HG03342 (cell line): ENCODE results near the gene DCBLD1.
A peak's percentile ranks its signal among the peaks of the same experiment; 100 is the strongest.
"Not testable (repeated sequence)": the region's sequence is repeated elsewhere in the genome, so short reads cannot be mapped to it uniquely, and the experiment has no call there.

Experiments used
- ATAC-seq: cut with Tn5 transposase; IDR thresholded peaks from one replicate; pipeline ENCODE4 v1.9.1; 2021; ENCODE audit warnings: mild to moderate bottlenecking, moderate library complexity; ENCODE audit not compliant: unreplicated experiment

Gene DCBLD1

DNA sequence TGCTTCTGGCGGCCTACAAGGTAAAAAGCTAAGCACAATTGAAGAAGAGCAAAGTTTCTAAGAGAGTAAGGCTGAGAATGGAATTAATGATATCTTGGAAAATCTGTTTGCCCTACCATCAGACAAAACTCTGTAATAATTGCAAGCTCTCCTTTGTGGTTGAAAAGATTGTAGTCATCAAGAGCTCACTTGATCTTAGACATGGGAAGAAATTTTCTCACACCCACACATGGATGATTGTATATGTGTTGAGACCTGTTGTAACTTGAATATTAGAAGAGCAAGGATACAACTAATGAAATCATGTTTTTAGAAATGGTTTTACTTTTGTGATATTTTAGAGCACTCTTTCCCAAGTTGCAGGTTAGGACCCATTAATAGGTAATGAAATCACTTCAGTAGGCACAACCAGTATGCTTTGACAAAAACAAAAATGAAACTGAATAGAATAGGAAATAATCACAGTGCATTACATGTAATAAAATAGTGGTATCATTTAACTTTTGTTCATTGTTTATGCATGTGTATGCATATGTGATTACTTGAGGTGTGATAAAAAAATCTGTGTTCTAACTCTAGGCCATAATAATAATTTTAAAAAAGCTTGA is 14.0 kb downstream of the DCBLD1 start:
- peak; percentile 46 for ATAC-seq

DNA sequence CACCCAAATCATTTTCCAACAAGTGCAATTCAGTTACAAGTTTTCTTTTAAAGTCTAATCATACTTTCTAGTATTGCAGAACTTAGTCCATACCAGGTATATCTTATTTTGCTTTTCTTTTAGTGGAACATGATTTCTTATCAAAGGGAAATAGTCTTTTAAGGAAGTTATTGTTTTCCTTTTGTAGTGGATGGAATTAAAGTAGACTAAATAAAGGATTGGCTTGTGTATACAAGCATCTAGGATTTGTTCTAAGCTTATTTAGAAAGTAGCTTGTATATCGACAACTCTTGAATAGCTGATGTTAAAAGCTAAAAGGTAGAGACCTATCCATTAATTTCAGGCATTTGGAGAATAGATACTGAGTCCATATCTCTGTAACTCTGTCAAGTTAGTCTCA is 14.8 kb downstream of the DCBLD1 start:
- ATAC-seq = no peak

DNA sequence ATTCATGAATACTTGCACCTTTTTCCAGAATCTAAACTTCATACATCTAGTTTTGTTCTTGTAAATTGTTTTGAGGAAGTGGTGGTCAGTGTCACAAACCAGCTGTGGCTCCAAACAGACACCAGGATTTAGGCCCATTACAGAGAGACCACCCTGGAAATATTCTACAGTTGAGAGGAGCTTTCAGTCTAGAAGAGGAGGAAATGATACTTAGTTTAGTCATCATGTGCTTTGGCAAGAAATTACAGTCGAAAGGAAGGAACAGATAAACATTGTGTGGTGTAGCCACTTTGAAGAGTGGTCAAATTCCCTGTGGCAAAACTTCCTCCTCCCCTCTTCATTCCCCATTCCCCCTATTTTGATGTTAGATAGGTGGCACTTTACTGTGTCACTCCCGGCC is 15.7 kb downstream of the DCBLD1 start:
- ATAC-seq = peak; percentile 58

DNA sequence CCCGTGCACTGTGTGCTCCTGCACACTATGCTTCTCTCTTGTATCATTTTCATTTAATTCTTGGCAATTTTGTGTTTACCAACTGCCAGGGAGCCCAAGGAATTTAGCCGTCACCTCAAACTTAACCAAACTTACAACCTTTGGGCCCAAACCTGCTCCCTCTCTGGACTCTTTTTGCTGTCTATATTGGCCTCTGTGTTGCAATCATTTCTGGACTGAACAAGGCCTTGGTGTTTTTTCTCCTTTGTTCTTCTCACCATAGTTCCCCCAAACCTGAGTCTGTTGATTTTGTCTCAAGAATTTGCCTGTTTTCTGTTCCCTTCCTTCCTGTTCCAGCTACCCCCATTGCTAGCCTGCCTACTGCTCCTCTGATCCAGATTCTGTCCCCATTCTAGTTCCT is 19.2 kb downstream of the DCBLD1 start:
- ATAC-seq = no peak

DNA sequence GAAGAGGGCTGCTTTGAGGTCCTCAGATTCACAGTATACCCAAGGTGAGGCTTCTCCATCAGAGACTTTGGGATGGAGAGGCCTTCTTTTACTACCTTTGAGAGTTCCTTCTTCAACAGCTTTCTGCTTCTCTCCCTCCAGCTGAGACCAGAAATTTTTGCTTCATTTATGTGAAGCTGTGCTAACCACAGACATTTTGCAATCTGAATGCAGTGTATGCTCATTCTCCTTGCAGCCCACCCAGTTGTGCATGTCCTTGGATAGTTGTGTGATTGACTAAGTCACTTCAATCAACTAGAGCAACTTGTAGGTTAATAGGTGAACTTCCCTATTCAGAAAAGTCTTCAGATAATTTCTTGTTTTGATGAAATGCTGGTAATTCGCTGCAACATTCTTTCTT is 20.1 kb downstream of the DCBLD1 start:
- ATAC-seq = no peak

DNA sequence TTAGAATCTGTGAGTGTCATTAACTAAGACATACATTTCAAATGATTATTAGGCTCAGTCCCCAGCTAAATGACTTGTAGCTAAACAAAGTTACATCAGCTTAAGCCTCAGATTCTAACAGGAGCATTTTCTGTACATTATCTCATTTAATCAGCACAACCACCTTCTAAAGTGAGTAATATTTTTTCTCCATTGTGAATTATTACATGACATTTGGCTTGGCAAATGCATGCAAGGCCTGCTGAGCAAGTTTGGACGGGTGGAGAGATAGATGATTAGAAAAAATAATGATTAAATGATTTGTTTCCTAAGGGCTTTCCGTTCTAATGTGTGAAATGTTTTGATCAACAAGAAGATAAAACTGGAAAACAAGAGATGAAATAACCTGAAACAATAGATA is 20.7 kb downstream of the DCBLD1 start:
- ATAC-seq = no peak

DNA sequence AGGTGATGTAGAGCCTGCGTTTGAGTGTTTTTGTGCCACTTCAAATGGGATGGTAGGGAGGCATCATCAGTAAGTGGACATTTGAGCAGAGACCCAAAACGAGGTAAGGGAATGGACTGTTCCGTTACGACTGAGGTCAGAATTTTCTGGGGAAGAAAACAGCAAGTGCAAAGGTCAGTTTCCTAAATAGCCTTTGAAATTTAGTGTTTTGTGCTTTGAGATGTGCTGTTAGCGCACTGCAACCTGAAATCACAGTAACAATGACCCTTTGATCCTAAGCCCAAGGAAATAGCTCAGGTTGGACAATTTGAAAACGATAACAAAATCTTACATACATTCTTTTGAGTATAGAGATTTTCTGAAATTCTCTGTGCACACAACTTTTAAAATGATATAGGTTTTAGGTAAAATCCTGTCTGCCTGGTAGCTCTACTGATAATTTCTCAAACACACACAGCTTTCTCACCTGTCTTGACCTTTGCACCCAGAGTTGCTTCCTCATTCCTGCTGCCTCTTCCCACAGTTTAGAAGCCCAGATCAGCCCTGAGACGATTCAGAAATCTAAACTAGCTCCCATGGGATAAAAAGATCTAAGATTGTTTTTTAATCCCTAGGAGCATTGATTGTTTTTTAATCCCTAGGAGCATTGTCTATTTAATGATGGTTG is 22.1 kb downstream of the DCBLD1 start:
- no peak for ATAC-seq

DNA sequence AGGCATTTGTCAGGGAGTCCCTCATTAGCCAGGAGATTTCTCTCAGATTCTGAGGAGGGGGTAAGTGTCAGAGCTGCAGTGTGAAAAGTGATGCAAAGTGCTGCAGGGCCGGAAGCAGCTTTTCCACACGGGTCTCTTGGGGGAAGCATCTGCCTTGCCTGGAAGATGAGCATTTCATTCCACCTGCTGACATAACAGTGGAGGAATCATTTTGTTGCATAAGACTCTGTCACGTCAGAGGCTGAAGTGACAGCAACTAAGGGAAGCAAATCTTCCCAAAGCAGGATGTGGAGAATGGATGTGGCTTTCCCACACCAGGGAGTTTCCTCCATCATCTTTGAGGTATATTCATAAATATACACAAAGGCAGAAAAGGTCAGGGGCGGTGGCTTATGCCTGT is 22.8 kb downstream of the DCBLD1 start:
- no peak for ATAC-seq

DNA sequence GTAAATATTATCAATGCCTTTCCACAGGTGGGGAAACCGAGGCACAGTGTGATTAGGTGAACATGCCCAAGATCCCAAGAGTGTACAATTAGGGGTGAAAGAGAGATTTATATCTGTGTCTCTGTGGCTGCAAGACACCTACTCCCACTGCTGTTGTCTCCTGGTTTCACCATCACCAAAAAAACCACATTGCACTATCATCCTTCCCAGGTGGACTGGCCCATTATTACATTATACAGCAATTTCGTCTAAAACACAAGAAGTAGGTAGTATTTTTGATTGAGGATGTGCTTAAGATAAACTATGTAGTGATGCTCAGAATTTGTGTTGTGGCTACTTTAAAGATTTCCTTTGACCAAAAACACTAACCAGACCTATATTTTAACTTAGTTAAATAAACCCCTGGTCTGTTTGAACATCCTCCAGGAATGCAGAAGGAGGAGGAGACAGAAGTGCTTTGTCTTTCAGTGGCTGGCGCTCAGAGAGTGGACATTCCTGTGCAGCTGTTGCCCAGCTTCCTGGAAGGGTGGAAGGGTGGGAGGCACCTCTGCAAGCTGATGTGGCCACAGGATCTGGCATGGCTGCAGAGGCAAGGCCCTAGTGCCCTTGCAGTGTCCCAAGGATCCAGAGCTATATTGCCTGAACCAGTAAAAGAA is 23.8 kb downstream of the DCBLD1 start:
- ATAC-seq = no peak

DNA sequence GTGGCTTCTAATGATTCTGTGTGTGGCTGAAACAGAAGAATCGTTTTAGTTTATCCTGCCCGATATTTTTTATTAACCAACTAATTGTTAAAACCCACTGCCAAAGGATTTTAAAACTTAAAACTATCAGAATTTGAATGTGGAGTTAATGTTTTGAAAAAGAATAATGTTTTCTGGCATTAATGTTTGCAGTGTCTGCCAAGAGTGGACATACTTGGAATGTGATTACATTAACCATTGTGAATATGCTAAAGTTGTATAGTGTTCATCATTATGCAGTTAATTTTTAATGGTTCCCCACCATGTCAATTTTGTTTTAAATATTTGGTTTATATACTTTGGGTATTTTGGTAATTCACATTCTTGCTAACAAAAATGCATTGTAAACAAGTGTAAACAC is 24.4 kb downstream of the DCBLD1 start:
- ATAC-seq = no peak

DNA sequence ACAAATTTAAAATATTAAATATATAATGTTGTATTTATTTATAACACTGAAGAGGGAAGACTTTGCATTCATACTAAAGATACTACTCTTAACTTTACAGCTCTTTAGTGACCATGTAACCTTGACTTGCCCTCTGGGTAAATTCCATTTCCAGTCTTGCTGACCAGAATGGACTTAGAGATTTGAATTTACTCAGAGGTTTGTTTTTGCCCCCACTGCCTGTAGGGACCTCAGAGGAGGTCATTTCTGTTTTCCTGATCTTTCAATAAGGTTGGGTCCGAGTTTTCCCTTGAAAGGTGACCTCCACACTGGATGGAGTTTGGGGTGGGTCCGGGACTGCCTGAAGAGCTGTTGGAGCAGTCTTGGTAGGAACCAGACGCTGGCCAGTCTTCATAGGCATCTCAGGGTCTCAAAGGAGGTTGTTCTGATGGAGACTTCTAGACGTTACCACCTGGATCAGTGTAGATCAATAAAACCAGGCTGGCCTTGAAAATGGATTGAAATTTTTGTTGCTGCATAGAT is 26.0 kb downstream of the DCBLD1 start:
- ATAC-seq = no peak

DNA sequence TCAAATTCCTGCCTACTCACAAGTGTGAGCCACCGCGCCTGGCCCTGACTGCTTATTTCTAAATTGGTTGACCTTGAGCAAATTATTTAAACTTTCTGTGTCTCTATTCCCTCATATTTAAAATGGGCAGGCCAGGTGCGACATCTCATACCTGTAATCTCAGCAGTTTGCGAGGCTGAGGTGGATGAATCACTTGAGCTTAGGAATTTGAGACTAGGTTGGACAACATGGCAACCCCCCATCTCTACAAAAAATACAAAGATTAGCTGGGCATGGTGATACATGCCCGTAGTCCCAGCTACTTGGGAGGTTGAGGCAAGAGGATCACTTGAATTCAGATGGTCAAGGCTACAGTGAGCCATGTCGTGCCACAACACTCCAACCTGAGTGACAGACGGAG is 26.5 kb downstream of the DCBLD1 start:
- no peak for ATAC-seq

DNA sequence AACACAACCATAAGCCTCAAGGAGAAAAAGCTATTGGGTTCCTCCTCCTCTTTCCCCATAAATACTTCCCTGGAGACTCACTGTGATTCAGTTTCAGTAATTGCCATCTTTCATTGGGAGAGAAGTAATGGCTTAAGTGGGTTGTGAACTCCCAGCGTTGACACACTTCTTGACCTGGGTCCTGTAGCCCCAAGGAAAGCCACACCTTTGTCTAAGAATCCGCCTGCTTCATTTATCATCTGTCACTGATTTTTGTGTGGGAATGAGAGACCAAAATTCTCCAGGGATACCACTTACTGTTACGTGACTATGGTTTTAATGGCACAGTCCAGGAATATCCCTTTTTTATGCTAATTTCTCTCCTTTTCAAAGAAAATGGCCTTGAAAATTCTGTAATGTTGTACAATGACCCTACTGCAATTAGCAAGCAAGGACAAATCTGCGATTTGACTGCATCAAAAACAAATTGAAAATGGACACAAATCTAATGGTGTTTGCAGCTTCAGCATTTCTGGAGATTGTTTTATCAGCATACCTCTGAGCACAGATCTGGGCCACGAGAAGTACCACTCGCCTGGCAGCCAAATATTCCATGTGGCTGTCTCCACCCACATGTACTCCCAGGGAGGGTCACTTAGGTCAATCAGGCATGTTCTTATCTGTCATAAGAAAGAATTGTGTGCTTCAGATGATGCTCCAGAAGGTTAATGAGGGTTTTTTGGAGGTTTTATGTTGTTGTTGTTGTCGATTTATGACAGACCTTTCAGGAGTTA is 29.8 kb downstream of the DCBLD1 start:
- ATAC-seq = no peak

DNA sequence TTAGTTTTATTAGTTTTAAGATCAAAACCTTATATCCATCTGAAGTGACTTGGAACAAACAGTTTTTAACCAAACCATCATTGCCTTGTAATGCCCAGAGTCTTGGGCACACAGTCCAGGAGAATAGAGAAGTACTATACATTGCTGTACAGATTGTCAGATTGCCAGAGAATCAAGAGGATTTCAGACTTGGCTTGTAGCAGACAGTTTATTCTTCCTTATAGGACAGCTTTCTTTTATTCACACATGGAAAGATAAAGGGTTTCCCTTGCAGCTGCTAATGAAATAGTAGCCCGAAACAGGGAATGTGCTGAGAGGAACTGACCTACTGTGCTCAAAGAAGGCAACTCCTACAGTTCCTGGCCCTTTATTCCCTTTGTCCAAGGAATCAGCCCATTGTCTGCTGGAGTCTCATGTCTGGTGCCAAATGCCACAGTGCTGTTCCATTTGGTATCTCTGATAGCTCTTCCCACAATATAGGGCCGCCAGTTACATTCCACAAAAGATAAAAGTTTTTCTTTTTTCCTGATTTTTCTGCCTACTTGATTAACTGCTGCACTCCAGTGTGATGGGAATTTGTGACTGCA is 30.6 kb downstream of the DCBLD1 start:
- ATAC-seq = no peak

DNA sequence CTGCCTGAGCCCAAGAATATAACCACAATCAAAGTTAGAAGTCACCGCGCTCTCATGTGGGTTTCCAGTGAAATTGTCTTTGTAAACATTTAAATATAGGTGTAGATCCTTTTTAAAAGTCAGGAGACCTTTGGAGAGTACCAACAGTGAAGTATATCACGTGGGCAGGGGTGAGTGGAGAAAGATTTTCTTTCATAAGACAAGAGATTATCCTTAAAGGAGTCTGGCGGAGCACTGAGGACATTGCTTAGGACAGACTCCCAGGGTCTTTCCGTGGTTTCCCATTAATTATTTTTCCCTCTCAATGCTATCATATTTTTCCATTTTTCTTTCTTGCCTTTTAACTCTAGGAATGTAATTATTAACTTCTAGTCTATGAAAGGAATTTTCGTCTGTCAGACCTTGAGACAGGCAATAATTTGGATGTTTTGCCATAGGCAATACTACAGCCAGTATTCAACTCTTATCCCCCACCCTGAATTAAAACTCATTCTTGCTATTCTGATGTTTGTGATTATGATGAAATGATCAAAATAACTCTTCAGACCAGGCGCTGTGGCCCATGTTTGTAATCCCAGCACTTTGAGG is 31.4 kb downstream of the DCBLD1 start:
- no peak for ATAC-seq

DNA sequence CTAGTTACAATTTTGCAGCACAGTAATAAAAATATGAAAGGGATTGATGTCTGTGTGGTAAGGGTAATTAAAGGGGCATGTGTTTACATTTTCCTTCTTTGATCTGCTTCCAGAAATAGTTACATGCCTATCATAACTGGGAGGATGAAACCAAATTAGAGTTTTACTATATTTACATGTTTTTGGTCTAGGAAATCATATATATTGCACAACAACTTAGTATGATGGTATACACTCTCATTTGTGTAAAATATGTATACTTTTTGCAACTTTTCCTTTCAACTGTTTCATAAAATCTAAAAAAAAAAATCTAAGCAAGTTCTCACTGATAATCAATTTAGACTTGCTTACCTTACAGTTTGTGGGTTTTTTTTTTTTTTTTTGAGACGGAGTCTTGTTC is 32.2 kb downstream of the DCBLD1 start:
- ATAC-seq = no peak

DNA sequence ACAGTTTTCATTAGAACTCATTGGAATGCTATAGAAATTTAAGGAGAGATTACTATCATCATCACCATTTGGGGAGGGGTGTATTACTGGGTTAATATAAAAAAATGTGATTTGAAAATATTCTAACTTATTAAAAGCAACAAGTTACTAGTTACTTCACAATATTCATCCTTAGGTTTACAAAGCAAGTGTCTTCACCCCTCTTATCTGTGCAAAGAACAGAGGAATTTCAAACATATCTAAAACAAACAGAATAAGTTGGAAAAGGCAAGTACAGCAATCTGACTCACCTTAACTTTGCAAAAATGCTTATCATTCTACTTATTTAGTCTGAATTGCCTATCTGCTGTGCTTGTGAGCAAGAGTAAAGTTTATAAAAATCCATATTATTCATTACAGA is 32.9 kb downstream of the DCBLD1 start:
- ATAC-seq = no peak

DNA sequence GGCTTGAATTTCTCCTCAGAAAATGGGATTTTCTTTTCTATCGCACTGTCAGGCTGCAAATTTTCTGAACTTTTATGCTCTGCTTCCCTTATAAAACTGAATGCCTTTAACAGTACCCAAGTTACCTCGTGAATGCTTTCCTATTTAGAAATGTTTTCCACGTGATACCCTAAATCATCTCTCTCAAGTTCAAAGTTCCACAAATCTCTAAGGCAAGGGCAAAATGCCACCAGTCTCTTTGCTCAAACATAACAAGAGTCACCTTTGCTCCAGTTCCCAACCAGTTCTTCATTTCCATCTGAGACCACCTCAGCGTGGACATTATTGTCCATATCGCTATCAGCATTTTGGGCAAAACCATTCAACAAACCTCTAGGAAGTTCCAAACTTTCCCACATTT is 35.5 kb downstream of the DCBLD1 start:
- ATAC-seq = not testable (repeated sequence)

DNA sequence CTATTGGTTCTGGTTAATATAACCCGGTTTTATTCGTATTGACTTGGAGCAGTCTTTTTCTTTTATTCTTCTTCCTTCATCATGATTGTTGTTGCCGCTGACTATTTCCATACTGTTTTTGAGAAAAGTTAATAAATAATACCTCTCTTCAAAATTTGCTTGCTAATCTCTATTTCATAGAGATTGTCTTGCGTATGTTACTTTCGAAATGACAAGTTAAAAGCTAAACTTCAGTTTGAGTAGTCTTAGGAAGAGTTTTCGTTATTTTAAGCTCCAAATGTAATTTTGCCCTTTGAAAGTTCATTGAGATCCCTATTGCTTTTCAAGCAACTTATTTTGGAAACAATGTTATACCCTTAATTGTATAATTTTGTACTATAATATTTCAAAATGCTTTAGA is 36.4 kb downstream of the DCBLD1 start:
- no peak for ATAC-seq

DNA sequence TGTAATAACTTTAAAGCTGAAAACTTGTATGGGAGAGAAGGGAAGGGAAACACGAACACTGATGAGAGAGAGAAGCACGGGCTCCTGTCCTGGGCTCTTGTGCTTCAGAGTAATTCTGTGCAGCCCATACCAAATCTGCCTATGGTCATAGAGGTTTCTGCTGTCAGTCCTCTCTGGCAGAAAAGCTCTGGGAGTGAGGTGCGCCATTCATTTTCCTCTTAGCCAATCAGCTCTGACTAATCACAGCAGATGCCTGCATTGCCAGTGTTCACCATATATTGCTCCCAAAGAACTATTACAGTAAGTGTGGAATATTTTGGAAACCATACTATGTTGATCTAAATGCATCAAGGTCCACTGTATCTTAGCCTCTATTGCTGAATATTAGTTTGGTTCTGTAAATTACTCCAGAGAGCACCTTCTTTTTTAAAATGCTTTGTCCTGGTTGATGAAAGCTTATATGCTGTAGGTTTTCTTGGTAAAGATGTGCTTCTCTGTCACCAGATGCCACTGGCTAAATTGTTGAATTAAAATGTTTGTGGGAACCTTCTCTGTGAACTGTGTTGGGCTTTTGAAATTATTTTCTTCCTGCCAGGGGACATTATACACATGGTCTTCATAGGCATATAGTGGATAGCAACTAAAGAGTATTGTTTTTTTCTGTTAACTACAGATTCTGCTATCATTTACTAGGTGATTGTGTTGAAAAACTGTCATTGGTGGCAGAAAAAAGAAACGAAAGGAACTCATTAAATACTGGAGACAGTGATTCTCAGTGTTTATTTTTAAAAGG is 38.3 kb downstream of the DCBLD1 start:
- no peak for ATAC-seq
